GM18867 (cell line): Measurements from ENCODE around the gene SCAANT1.

Source experiments
- ATAC-seq: cut with Tn5 transposase; IDR thresholded peaks from one replicate; pipeline ENCODE4 v1.9.1; 2021; ENCODE audit warnings: mild to moderate bottlenecking, moderate library complexity; ENCODE audit not compliant: unreplicated experiment

SCAANT1 gene

DNA sequence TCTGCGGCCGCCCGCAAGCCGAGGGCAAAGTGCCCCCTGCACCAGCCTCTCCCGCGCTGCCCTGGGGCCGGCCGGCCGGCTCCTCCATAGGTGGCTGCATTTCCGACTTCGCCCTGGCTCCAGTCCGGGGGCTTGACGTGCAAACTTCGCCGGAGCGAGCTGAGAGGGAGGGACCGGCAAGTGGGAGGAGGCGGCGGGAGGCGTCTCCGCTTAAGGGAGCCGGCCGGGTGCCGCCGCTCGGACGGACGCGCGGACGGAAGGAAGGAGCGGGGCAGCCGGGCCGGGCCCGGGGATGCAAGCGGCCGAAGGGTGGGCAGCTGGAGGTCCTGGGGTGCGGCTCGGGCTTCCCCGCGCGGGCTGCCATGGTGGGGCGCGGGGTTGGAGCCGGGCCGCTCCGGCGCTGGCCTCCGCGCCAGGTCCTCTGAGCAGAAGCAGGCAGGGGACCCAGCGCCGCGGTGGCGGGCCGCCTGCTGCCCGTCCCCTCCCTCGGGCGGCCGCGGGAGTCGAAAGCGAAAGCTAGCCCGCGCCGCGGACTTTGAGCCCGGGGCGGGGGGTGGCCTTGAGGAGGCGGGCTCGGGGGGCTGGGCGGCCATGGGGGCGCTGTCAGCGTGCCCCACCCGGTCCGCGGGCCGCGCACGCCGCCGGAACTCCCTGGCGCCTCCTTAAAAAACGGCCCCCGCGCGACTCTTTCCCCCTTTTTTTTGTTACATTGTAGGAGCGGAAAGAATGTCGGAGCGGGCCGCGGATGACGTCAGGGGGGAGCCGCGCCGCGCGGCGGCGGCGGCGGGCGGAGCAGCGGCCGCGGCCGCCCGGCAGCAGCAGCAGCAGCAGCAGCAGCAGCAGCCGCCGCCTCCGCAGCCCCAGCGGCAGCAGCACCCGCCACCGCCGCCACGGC, at the start of gene SCAANT1:
TSS of gene SCAANT1 (minus strand) at position 511 of the 895 bp plus-strand sequence.
- peak; percentile 78 for ATAC-seq

DNA sequence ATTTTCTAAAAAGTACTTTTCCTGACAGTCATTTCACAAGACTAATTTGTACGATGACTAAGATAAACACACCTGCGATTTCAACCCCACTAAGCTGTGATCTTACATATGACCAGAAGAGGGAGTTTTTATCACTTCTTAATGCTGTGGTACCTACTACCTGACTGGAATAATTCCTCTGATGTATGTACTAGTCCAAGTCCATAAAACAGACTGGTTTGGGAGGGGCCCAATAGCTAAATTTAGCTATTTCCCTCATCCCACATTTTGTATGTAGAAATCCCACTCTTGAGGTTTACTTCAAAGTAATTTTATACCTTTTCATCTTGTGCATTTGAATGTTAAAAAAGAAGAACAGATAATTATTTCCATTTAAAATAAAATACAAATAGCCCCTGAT, 49.7 kb upstream of the SCAANT1 start:
- peak; percentile 92 for ATAC-seq

DNA sequence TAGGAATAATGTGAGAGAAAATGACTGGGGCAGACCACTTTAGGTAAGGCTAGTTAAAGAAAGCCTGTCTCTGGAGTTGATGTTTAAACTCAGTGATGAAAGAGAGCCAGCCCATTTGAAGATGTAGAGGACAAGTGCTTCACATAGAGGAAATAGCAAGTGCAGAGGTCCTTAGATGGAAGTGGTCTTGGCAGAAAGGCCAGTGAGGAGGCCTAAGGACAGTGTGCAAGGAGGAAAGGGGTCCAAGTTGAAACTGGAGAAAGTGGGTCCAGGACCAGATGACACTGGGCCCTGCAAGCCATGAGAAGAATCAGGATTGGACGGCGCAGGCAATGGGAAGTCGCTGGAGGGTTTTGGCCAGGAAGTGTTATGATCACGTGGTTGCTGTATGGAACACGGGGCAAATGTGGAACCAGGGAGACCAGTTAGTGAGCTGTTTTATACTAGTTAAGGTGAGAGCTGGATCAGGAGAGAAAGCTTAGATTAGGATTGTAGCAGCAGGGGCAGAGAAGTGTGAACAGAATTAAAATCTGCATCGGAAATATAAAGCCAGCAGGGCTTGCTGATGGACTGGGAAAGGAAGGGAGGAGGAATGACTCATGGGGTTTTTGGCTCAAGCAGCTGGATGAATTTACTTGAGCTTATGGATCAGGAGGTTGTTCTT, 48.0 kb upstream of the SCAANT1 start:
- ATAC-seq, result no peak

DNA sequence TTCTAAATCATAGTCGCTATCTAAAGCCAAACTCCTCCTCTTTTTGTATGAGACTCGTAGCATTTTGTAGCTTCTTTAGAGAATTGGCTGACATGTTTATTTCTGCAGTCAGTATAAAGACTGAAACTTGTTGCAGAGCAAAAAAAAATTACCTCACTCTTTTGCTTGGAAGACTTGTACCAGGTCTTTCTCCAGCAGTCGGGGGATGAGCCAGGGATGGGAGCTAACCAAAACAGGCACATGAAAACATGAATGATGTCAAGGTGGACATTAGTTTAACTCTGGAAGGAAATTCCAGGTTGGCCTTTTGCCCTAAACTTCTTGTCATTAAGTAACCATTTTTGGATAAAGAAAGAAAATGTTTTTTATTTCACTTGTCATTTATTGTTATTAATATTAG, 47.0 kb upstream of the SCAANT1 start:
- ATAC-seq, result no peak

DNA sequence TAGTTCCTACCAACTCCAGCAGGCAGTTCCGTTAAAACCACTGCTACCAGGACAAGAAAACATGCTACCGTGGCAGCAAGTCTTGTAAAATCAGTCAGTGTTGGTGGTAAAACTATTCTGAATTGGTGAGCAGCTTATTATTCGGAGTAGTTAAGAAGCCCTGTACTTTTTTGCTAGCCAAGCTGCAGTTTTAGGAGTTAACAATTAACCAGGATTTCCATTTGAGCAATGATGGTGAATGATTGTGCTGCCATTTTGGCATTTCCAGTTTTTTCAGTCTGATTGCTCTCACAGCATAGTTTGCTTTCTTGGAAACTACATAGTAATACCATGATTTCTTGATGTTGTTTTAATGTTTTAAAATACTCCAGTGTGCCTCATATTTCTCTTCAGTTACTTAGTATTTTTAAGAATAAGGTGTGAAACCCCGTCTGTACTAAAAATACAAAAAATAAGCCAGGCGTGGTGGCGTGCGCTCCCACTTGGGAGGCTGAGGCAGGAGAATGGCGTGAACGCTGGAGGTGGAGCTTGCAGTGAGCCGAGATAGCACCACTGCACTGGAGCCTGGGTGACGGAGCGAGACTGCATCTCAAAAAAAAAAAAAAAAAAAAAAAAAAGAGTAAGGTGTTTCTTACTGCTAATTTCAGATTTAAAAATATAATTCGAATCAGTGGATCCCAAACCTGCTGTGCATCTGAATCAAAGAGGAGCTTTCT, 43.8 kb upstream of the SCAANT1 start:
- ATAC-seq, result no peak

DNA sequence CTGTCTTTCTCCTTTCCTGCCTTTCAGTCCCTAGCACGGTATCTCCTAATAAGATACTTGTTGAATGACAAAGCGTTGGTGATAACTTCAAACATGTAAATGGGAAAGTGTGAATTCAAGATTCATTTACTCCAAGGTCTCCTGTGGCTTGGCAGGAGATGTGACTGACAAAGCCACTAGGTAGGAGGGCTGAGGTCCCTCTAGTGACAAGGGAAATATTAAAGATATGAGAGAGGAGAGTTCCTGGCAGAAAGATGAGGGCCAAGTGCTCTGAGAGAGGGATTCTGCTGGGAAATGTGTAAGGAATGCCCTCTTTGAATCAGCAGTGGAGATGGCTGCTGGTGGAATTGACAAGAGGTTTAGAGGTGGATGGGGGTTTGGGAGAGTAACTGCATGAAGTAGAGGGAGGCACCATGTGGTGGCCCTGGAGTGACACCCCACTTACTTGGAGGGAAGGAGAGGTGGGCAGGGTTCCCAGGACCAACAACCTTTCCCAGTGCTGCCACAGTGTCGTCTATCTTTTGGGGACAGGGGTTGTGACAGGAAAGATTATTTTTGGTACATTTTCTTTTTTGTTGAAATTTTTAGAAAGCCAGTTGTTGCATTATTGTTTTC, 43.0 kb upstream of the SCAANT1 start:
- no peak for ATAC-seq

DNA sequence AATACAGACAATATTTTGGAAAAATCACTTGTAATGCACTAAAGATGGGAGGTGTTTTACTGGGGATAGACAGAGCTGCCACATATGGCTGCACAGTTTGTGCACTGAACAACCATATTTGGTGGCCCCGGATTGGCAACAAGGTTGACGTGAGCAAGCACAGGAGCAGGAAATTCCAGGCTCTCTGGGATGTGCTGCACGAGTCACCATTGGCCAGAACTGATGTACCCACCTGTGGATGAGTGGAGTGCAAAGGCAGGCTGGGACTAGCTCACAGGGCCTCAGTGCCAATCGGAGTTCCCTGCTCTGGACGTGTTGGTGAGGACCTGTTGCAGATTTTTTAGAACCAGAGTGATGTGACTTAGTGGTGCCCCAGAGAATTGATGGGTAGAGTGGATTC, 42.0 kb upstream of the SCAANT1 start:
- no peak for ATAC-seq

DNA sequence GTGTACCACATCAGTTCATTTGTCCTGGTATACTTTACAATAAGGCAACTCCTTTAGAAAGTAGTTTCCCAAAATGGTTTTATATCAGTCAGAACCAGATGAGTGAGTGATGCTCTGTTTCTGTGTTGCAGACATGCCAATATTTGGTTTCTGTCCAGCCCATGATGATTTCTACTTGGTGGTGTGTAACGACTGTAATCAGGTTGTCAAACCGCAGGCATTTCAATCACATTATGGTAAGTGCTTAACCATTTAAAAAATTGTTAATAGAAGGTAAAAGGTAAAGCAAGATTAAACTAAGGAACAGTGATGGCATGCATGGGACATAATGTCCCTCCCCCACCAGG, 40.0 kb upstream of the SCAANT1 start:
- no peak for ATAC-seq

DNA sequence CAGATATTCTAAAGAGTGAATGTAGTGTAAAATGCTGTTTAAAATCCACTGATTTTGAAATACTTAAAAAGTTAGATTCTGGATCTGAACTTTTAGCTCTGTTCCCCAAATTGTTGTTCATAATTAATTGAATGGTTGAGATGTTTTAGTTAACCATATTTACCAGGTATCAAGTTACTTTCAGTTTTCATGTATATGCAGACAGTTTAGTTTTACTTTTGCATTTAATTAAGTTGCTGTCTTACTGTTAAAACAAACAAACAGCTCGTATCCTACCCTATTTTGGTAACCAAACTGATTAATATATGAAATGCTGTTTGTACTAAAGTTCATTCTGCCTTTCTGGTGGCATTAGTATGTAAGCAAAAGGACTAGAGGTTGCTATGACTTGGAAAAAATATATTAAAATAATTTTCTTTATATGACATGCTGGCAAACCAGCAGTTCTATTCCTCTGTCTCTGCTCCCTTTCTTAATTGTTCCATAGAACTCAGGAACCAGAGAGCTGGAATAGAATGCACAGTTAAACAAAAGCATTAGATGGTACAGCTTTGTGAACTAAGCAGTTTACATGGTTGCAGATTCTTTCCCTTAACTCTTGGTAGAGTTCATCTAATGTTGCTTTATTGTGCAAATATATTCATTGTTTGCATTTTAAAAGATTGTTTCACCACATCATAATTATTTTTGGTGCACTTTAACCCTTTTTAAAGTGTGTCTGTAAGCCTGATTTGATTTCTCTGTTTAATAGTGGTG, 39.5 kb upstream of the SCAANT1 start:
- ATAC-seq, result peak; percentile 80

DNA sequence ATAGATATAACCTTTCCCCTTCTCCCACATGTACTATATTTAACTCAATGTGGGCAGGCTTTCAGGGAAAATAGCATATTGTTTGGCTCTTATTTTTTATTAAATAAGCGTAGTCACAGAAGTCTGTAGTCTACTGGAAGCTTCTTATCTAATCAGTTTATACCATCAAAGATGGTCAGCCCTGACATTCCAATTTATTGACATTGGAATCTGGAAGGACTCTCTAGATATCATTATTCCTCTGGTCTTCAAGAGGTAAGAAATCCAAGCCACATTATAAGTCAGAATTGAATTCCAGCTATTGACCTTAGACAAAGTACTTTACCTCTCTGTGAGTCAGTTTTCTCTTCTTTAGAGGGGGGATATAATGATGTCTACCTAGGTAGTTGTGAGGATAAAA, 38.5 kb upstream of the SCAANT1 start:
- no peak for ATAC-seq

DNA sequence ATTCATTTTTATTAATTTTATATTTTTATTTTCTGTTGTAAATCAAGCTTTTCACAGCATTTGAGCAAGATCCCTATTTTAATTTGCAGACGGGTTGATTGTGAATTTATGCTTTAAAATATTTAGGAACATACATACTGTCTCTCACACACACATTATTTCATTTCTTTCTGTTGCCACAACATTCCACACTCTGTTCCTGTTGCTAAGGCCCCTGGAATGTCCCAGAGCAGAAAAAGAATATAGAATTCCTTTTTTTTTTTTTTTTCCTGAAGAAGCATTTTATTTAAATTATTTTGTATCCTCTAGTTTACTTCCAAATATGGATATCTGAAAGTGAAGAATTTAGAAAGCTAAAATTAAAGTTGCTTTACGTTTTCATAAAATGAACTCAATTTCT, 36.8 kb upstream of the SCAANT1 start:
- no peak for ATAC-seq

DNA sequence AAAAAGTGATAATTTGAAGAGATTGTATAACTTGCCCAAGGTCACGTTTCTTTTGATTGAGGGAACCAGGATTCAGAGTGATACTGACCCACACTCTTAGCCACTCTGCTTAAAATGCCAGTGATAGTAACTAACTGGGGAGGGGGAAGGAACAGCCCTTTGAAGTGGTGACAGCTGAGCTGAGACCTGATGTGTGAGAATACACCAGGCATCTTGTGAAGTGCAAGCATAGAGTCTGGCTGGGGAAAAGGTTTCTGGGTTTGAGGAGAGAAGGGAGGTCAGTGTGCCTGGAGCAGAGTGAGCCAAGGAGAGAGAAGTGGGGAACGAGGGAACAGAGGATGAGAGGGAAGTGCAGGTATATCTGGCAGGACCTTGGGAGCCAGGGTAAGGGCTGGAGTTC, 35.4 kb upstream of the SCAANT1 start:
- no peak for ATAC-seq

DNA sequence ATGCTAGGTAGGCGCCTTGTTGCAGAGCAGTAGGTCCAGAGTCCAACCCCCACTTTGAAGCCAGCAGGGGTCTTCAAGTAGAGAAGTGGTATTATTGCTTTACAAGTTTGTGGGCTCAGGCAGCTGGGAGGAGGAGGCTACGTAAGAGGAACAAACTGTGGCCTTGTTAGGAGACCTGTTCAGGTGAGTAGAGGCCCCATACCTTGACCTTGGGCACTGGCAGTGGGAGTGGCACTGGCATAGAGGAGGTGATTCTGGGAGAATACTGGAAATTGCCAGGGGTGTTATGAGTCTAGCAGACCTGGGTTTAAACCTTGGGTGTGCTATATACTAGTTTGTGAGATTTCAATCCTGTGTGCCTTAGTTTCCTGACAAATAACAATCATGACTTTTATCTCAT, 34.6 kb upstream of the SCAANT1 start:
- no peak for ATAC-seq

DNA sequence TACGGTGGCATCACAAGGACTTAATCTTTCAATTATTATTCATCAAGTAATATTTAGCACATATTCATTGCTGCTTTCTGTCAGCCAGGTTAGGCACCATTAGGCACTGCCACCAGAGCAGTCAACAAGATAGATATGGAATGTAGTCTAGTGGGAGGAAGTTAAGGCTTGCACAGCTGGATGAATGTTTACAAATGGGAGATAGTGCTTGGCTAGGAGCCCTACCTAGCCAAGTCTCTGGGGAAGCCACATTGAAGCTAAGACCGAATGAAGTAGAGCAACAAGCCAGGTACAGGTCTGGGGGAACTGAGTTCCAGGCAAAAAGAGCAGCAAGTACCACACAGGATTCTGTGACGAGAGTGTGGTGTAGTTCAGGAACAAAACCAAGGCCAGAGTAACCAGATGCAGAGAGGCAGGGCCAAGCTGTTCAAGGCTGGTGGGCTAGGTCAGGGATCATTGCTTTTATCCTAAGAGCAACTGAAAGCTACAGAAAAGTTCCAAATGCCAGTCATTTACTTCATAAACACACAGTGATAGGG, 33.4 kb upstream of the SCAANT1 start:
- no peak for ATAC-seq

DNA sequence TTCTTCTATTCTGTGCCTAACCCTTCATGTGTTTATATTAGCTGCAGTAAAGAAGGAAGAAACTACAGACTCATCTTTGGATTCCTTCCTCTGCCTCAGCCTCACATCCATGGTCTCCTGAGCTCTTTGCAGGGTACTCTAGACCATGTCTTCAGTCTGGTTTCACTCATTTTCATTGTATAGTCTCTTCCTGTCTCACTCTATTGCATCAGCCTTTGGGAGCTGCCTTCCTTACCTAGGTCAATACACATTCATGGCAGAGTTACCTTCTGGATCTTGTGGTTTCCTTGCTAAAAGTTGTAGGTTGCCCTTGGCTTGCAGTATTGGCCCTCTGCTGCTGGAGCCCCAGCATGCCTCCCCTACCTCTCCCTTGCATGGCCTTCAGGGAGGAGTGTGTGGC, 31.5 kb upstream of the SCAANT1 start:
- no peak for ATAC-seq

DNA sequence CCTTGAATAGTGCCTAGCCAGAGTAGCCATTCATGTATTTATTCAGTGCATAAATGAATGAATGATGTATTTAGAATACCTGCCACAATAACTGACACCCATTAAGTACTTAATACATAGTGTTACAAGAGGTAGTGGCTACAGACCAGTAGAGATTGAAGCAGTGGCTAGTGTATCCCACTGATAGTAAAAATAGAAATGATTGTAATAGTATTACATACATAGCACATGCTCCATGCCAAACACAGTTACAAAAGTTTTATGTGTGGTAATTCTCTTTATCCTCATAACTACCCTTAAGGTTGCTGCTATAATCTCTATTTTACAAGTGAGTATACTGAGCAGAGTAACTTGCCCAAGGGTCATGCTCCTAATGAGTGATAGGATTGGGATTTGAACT, 30.3 kb upstream of the SCAANT1 start:
- ATAC-seq, result no peak

DNA sequence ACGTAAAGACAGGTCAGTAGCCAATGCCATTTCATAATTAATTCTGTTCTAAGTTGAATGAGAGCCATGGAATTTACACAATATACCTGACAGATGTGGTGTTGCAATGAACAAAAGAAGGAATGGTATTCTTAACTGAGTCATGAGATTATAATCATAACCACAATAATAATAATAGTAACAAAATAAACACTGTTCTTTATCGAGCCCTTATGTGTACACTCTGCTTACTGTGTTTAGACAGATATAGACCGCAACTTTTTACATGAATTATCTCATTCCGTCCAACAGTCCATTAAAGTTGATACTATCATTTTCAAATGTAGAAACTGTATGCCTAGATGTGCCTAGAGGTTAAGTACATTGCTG, 28.2 kb upstream of the SCAANT1 start:
- no peak for ATAC-seq

DNA sequence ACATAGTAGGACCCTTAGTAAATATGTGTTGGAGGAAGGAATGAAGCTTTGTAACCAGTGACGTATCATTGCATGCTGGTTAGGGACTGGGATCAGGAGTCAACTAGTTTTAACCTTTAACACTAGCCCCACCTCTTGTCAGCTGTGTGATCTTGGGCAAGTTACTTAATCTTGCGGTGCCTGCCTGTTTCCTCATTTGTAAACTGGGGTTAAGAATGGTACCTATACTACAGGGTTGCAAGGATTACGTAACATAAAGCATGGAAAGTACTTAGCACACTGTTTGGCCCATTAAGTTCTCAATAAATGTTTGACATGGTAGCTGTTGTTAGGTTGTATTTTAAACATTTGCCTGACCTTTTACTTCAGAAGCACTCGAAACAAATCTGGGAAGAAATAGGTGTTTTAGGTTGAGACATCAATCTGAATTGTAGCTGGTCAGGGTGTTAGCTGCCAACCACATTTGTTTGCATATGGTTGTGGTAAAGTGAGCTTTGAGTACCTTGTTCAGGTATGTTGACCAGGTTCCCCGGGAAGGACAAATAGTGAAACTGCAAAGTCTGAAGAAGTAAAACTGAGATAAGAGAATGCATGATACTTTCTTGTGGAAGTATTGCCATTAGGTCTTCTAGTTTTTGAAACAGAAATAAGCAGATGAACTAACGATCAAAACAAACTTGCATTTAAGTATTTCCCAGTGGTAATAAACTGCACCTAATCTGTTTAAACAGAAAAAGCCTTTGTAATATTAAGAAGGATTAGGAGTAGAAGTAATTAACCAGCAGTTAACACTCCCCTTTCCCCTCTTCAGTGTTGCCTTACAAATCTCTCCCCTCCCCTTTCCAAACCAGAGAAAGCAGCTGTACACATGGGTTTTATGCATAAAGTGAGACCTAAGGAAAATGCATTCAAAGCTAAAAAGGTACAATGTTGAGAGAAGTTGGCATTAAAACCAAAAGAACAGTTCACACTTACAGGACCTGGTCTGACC, 25.8 kb upstream of the SCAANT1 start:
- peak; percentile 80 for ATAC-seq

DNA sequence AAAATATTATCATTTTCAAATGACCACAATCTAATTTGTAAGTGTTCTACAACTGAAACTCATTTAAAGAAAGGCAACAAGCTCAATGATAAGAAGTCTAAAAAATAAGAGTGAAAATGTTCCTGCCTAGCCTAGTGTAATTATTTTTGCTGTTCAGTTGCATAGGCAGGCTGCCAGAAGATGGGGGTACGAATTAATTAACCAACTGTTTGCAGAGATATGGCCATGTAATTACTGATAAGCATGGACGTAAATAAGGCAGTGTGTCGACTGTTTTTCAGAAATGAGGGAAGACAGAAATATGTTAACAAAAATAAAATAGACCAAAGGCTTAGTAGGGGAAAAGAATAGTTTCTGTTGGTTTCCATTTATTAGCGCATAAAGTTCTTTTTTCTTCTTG, 24.7 kb upstream of the SCAANT1 start:
- ATAC-seq, result no peak
